Spinal cord (tissue), 10 donors: Measurements from ENCODE around the gene OR13D1. TPM values are rescaled to one million over a fixed set of nuclear protein-coding genes. Genes with fewer than 3 reads are reported as not detected.
"Not testable (repeated sequence)": the region's sequence is repeated elsewhere in the genome, so short reads cannot be mapped to it uniquely, and the experiment has no call there.

Experiments
- DNase-seq, 6 donors: peaks; one replicate each; pipeline versions ENCODE4 v3.0.0 to v3.0.0-alpha.2; 2013 to 2015; ENCODE audit warnings: low spot score in 6 of 6, low read depth in 4 of 6
- H3K27ac ChIP-seq: one replicate; pipeline ENCODE4 v1.5.1; 2013; ENCODE audit warnings: low read depth, low read length, control low read depth
- H3K27me3 ChIP-seq: one replicate; pipeline ENCODE4 v1.6.1; 2013; ENCODE audit warnings: low read length; ENCODE audit not compliant: control insufficient read depth, insufficient read depth
- H3K36me3 ChIP-seq: one replicate; pipeline ENCODE4 v1.6.1; 2013; ENCODE audit warnings: low read length; ENCODE audit not compliant: control insufficient read depth, insufficient read depth
- H3K4me1 ChIP-seq: one replicate; pipeline ENCODE4 v1.6.1; 2013; ENCODE audit warnings: low read length; ENCODE audit not compliant: control insufficient read depth, insufficient read depth
- H3K4me3 ChIP-seq: one replicate; pipeline ENCODE4 v1.5.1; 2013; ENCODE audit warnings: low read depth, low read length, control low read depth
- H3K9me3 ChIP-seq: one replicate; pipeline ENCODE4 v1.6.1; 2013; ENCODE audit warnings: low read length; ENCODE audit not compliant: control insufficient read depth, insufficient read depth
- WGBS: methylation state at CpG from one replicate; pipeline ENCODE4 v1.1.5; 2013; ENCODE audit warnings: missing lambda C conversion rate; ENCODE audit not compliant: insufficient coverage; 5-methylcytosine and 5-hydroxymethylcytosine counted together
- long read RNA-seq, 4 donors: transcript quantifications; one replicate each; lab custom pipeline, GENCODE V29; 2026
- polyA plus RNA-seq, 2 donors: library from polyadenylated mRNA; unstranded; fragments of 120-200 nt; gene quantifications; one replicate each; pipeline ENCODE4 v1.2.1, GENCODE V29; 2013; ENCODE audit not compliant: insufficient read length in 2 of 2
- total RNA-seq, 2 donors: library from RNA; depleted of rRNA in 1 of 2; stranded (reverse); fragments of 120-200 nt in 1 of 2; fragments of >200 nt in 1 of 2; gene quantifications; one replicate each; pipeline versions ENCODE4 v1.2.3 to v1.2.4, GENCODE V29; 2013 to 2014
- donor health status: healthy.

Gene OR13D1, protein sequence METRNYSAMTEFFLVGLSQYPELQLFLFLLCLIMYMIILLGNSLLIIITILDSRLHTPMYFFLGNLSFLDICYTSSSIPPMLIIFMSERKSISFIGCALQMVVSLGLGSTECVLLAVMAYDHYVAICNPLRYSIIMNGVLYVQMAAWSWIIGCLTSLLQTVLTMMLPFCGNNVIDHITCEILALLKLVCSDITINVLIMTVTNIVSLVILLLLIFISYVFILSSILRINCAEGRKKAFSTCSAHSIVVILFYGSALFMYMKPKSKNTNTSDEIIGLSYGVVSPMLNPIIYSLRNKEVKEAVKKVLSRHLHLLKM
- total RNA-seq (not detected), polyA plus RNA-seq (not detected)
- long read RNA-seq, donor 1 = 0 reads
- long read RNA-seq, donor 2 = 0 reads
- long read RNA-seq, donor 3 = 0 reads
- long read RNA-seq, donor 4 = 0 reads

DNA sequence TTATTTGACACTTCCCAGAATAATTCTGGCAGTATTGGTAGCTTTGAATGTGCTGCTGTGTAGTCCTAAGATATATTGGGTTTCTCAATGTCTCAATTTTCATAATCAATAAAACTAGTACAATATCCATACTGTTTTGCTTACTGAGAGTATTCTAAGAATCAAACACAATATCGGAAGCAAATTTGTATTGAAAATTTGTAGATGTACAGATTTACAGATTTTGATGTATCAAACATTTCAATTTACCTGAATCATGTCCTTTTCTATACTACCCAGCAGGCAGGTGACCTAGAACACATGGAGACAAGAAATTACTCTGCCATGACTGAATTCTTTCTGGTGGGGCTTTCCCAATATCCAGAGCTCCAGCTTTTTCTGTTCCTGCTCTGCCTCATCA lies at the start of gene OR13D1:
Gene OR13D1 (plus strand): TSS at position 301 of the 400 bp plus-strand sequence. CDS start 0 bp downstream, at position 301.
- Histone ChIP-seq H3K27me3 (no peaks in the 10 kb centered on the region), H3K9me3 (no peaks in the 10 kb centered on the region), H3K4me3 (no peak within 1 kb of the TSS), H3K4me1 (no peaks in the 10 kb centered on the region), H3K36me3 (no peaks in the 10 kb centered on the region), H3K27ac (no peak within 1 kb of the TSS)
- no CpG with 5 or more reads among the region's 1 CpG for WGBS
- no peak for DNase-seq

DNA sequence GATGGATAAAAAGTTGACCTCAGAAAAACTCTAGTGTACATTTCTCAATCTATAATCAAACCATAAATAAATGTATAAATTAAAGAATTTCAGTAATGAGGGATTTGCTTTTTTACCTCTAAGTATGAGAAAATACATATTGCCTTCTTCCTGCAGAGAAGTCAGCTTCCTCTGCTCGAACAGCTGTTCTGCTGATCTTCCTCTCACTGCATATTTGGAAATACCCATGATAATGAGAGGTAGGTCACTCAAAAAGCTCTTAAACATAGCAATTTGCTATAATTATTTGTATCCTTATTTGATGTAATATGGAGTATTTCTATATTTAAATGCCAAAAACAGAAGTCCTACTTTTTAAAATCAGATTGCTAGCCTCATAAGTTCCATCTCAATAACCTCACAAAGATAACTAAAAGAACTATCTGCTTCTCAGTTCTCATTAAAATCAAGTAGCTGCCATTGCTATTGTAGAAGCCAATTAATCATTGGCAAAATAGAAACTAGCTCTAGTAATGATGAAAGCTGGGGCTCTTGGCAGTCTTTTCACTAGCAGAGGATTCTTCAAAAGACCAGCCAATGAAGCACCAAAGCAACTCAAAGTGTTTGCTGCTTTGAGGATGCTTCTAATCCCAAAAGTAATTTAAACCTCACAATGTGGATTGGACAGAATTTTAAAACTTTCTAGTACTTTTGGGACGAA lies 35.7 kb upstream of the OR13D1 start:
- no peaks in the 10 kb centered on the region for H3K27me3 ChIP-seq
- no peak overlapping the region for H3K27ac ChIP-seq
- H3K4me3 ChIP-seq = no peak overlapping the region
- H3K36me3 ChIP-seq = no peaks in the 10 kb centered on the region
- H3K9me3 ChIP-seq = no peaks in the 10 kb centered on the region
- DNase-seq = peak in 1 of 6 donors; percentile 9
- WGBS = no CpG with 5 or more reads among the region's 2 CpGs
- no peaks in the 10 kb centered on the region for H3K4me1 ChIP-seq

DNA sequence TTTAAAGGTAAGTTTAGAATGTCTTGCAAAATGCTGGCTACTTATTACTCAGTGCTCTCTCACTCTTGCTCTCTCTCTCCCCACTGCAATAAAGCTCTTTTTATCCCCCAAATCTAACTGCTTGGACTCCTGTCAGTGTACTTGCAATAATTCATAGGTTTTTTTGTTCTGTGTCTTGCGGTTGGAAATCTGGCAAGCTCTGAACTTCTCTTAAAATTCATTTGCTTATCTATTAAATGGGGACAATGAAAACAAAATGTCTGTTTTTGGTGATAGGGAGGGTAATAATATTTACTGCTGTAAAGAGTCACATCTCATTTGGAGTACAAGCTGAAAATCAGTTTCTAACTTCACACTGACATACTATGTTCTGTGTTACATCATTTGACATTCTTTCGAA lies 18.7 kb upstream of the OR13D1 start:
- H3K9me3 ChIP-seq = no peaks in the 10 kb centered on the region
- WGBS = 100% methylated on average over 1 of the region's 2 CpGs
- H3K4me3 ChIP-seq = no peak overlapping the region
- no peak overlapping the region for H3K27ac ChIP-seq
- no peaks in the 10 kb centered on the region for H3K4me1 ChIP-seq
- no peaks in the 10 kb centered on the region for H3K36me3 ChIP-seq
- H3K27me3 ChIP-seq = no peaks in the 10 kb centered on the region
- DNase-seq = no peak

DNA sequence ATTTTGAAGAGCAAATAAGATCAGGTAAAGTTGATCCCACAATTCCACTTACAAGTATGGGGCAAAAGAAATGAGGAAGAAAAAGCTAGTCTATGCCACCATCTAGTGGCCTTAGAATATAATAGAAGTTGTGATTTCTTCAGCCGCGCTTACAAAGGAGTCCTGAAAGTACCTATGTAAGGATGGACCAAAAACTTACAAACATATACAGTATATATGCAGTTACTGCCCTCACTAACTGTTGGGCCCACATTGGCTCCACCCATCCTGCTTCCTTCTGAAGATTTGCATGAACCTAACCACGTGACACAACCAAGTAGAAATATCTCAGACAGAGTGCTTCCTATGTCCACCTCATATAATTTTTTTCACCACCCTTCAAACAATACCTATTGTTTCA lies 11.7 kb upstream of the OR13D1 start:
- no peak overlapping the region for H3K4me3 ChIP-seq
- DNase-seq = peak; percentile 35 to 92 (median 52)
- H3K4me1 ChIP-seq = no peaks in the 10 kb centered on the region

DNA sequence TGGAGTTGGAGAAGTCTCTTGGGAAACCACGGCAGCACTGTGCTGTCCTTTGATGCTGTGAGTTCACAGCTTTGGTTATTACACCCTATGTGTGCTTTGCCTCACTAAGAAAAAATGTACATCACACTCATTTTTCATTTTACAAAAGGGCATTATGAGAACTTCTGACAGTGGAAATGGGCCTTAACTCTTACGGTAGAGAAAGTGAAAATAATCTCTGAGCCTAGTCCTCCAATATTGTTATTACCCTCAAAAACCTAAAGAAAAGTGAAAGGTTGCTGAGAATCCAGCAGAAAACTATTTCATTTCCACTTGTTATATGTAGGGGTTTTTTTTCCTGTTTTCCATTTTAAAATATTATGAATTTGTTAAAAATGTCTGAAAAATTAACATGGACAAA lies 8.2 kb upstream of the OR13D1 start:
- WGBS = no CpG with 5 or more reads among the region's 2 CpGs
- no peak overlapping the region for H3K4me3 ChIP-seq
- no peaks in the 10 kb centered on the region for H3K36me3 ChIP-seq
- DNase-seq = no peak
- H3K9me3 ChIP-seq = no peaks in the 10 kb centered on the region
- H3K27ac ChIP-seq = no peak overlapping the region
- no peaks in the 10 kb centered on the region for H3K27me3 ChIP-seq
- no peaks in the 10 kb centered on the region for H3K4me1 ChIP-seq

More for the DNA sequence above, 11.7 kb upstream of the OR13D1 start:
- Histone ChIP-seq H3K9me3 (no peaks in the 10 kb centered on the region), H3K27ac (no peak overlapping the region), H3K27me3 (no peaks in the 10 kb centered on the region), H3K36me3 (no peaks in the 10 kb centered on the region)
- WGBS = 60% methylated on average over 1 of the region's 3 CpGs

DNA sequence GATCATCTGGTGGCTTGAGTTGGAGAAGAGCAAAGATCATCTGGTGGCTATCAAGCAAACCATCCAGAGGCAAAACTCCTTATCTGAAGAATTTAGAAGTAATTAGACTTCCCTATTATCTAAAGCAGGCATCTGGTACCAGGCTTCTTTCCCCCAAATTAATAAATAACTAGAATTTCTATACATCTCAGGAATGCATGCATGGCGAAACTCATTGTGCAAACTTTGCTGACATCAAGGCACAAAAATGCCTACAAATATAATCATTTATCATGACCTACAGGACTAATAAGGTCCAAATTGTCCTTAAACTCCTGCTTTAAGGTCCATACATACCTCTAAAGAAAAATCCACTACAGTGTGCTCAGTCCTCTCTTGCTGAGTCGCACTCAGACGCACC lies 6.0 kb downstream of the OR13D1 start:
- no peaks in the 10 kb centered on the region for H3K36me3 ChIP-seq
- no peaks in the 10 kb centered on the region for H3K27me3 ChIP-seq
- H3K27ac ChIP-seq = no peak overlapping the region
- H3K9me3 ChIP-seq = no peaks in the 10 kb centered on the region
- H3K4me1 ChIP-seq = no peaks in the 10 kb centered on the region
- DNase-seq = no peak
- WGBS = 86% methylated on average over 3 of the region's 3 CpGs
- H3K4me3 ChIP-seq = no peak overlapping the region

DNA sequence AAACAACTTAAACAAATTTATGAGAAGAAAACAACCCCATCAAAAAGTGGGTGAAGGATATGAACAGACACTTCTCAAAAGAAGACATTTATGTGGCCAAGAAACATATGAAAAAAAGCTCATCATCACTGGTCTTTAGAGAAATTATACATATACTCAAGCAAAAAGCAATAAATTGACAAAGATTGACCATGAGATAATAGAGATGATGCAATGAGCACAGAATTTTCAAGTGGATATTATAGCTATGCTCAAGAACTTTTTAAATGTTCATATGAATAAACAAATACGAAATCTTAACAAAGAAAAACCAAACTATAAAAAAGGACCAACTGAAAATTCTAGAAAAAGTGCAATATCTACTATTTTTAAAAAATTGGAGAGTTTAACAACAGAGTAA lies 14.4 kb downstream of the OR13D1 start:
- H3K9me3 ChIP-seq = not testable (repeated sequence)

DNA sequence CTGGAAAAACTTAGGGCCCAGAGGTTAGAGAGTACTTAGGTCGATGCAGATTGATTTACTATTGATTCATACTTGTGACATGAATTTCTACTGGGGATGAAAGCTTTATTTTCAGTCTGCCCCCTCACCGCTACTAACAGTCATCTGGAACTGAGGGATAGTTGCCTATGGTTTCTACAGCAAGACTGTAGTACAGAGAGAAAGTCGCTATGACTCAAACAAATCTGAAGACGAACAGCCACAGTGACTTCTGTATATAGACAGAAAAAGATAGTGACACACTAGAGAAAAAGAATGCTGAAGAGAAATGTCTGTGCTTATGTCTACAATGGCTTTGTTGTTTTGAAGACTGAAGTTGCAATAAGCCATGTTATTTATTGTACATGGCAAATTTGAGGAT lies 17.3 kb downstream of the OR13D1 start:
- Histone ChIP-seq H3K27ac (no peak overlapping the region), H3K4me3 (no peak overlapping the region), H3K4me1 (no peaks in the 10 kb centered on the region), H3K36me3 (no peaks in the 10 kb centered on the region), H3K9me3 (no peaks in the 10 kb centered on the region), H3K27me3 (no peaks in the 10 kb centered on the region)
- no peak for DNase-seq
- WGBS = 17% methylated on average over 1 of the region's 4 CpGs

More for the DNA sequence above, 14.4 kb downstream of the OR13D1 start:
- H3K36me3 ChIP-seq, H3K4me3 ChIP-seq, H3K27me3 ChIP-seq, DNase-seq, H3K4me1 ChIP-seq, H3K27ac ChIP-seq: not testable (repeated sequence)
- no CpG with 5 or more reads among the region's 1 CpG for WGBS

DNA sequence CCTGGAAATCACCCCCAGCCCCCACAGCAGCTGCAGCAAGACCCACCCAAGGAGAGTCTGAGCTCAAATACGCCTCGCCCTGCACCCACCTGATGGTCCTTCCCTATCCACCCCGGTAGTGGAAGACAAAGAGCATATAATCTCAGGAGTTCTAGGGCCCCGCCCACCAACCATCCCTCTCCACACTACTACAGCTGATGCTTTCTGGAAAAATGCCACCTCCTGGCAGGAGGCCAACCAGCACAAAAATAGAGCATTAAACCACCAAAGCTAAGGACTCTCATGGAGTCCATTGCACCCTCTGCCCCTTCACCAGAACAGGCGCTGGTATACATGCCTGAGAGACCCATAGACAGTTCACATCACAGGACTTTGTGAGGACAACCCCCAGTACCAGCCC lies 30.7 kb downstream of the OR13D1 start:
- H3K27ac ChIP-seq = no peak overlapping the region
- no peaks in the 10 kb centered on the region for H3K9me3 ChIP-seq
- WGBS = 70% methylated on average over 5 of the region's 5 CpGs
- no peaks in the 10 kb centered on the region for H3K36me3 ChIP-seq
- H3K4me3 ChIP-seq = no peak overlapping the region
- peak in 1 of 6 donors; percentile 5 for DNase-seq
- H3K4me1 ChIP-seq = no peaks in the 10 kb centered on the region
- H3K27me3 ChIP-seq = no peaks in the 10 kb centered on the region

DNA sequence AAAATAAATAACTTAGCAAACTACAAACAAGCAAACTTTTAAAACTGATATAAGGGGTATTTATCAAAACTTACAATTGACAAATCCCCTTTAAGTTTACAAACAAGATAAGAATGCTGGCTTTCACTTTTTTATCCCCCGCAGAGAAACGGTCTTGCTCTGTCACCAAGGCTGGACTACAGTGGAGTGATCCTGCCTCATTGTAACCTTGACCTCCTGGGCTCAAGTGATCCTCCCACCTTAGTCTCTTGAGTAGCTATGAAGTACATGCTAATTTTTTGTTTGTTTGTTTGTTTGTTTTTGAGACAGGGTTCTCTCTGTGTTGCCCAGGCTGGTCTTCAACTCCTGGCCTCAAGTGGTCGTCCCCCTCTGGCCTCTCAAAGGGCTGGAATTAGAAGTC lies 44.1 kb downstream of the OR13D1 start:
- no peak for DNase-seq
- 47% methylated on average over 3 of the region's 3 CpGs for WGBS
- H3K27ac ChIP-seq = no peak overlapping the region
- H3K36me3 ChIP-seq = no peaks in the 10 kb centered on the region
- no peaks in the 10 kb centered on the region for H3K27me3 ChIP-seq
- H3K9me3 ChIP-seq = no peaks in the 10 kb centered on the region
- H3K4me3 ChIP-seq = no peak overlapping the region
- no peaks in the 10 kb centered on the region for H3K4me1 ChIP-seq
